DND-41 (cell line): Measurements from ENCODE around the gene LDB2.

Experiments used
- ATAC-seq: fragments of 200-7000 bp; cut with Tn5 transposase; 3 replicates; pipeline ENCODE4 v1.9.1; 2021; ENCODE audit warnings: low read depth; ENCODE audit not compliant: insufficient read depth
- DNase-seq: peaks from one replicate; pipeline ENCODE4 v3.0.0-alpha.2; 2020
- H2AFZ ChIP-seq: 2 replicates; pipeline ENCODE4 v1.6.0; 2012; ENCODE audit warnings: low read depth, low read length
- H3K27ac ChIP-seq: 2 replicates; pipeline ENCODE4 v1.5.1; 2012; ENCODE audit warnings: low read length, inconsistent platforms
- H3K27me3 ChIP-seq: fragments of 200-600 bp; sonication (generic); 2 replicates; pipeline ENCODE4 v1.6.0; 2012; ENCODE audit warnings: low read length, mild to moderate bottlenecking, inconsistent platforms; ENCODE audit not compliant: insufficient read depth, poor library complexity
- H3K36me3 ChIP-seq: 2 replicates; pipeline ENCODE4 v1.5.1; 2012; ENCODE audit warnings: low read length, inconsistent platforms; ENCODE audit not compliant: insufficient read depth
- H3K4me1 ChIP-seq: 2 replicates; pipeline ENCODE4 v1.5.1; 2012; ENCODE audit warnings: mild to moderate bottlenecking, low read length; ENCODE audit not compliant: insufficient read depth
- H3K4me2 ChIP-seq: 2 replicates; pipeline ENCODE4 v1.6.0; 2012; ENCODE audit warnings: mild to moderate bottlenecking, moderate library complexity, low read length, inconsistent platforms; ENCODE audit not compliant: insufficient read depth
- H3K4me3 ChIP-seq, 2 experiments: fragments of 200-600 bp in 1 of 2; shearing (Covaris generic) in 1 of 2; 2 replicates each; pipeline ENCODE4 v1.5.1; 2012 to 2016; ENCODE audit warnings: inconsistent platforms in 2 of 2, low read length in 2 of 2, mild to moderate bottlenecking in 2 of 2, low read depth in 1 of 2, moderate library complexity in 1 of 2
- H3K79me2 ChIP-seq: 2 replicates; pipeline ENCODE4 v1.6.0; 2012; ENCODE audit warnings: low read length, inconsistent platforms; ENCODE audit not compliant: insufficient read depth
- H3K9ac ChIP-seq: 2 replicates; pipeline ENCODE4 v1.6.0; 2012; ENCODE audit warnings: low read depth, mild to moderate bottlenecking, inconsistent platforms, low read length, moderate library complexity
- H3K9me3 ChIP-seq: 2 replicates; pipeline ENCODE4 v1.5.1; 2012; ENCODE audit warnings: low read length, moderate library complexity, mild to moderate bottlenecking, inconsistent platforms; ENCODE audit not compliant: insufficient read depth, severe bottlenecking
- H4K20me1 ChIP-seq: 2 replicates; pipeline ENCODE4 v1.6.0; 2012; ENCODE audit warnings: low read length; ENCODE audit not compliant: insufficient read depth
- CTCF ChIP-seq: IDR thresholded peaks from 2 replicates; pipeline ENCODE4 v1.5.1; 2012; ENCODE audit warnings: borderline replicate concordance, low read length, moderate library complexity, mild to moderate bottlenecking; ENCODE audit not compliant: poor library complexity, severe bottlenecking; ENCODE audit errors: extremely low read depth
- EZH2 ChIP-seq: IDR thresholded peaks from 3 replicates; pipeline ENCODE4 v1.6.1; 2012; ENCODE audit warnings: borderline replicate concordance, low read depth, mild to moderate bottlenecking, moderate library complexity, low read length, inconsistent platforms; ENCODE audit not compliant: severe bottlenecking

The LDB2 gene

DNA sequence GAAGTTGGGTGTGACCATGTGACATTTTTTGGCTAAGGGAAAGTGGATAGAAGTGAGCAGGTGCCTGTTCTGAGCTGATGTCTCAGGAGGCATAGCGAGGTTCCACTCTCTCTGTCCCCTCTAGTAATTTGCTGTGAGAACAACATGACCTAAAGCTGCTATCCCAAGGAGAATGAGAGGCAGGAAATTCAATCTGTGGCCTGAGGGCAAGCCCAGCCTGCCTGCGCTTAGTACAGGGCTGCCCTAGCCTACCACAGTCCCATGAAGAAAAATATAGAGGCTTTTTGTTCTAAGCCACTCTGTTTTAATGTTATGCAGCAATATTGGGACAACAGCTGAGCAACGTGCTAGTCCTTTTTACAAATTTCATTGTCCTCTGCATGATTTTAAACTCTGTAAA lies 193.1 kb downstream of the LDB2 start:
- H3K9me3 ChIP-seq = no peaks in the 10 kb centered on the region
- no peaks in the 10 kb centered on the region for H3K79me2 ChIP-seq
- DNase-seq (no peak), ATAC-seq (no peak)
- H3K9ac ChIP-seq = no peak overlapping the region
- TF ChIP-seq EZH2 (no peak), CTCF (no peak)
- no peaks in the 10 kb centered on the region for H4K20me1 ChIP-seq
- no peak overlapping the region for H3K4me2 ChIP-seq
- no peaks in the 10 kb centered on the region for H3K4me1 ChIP-seq
- H3K36me3 ChIP-seq = no peaks in the 10 kb centered on the region
- H2AFZ ChIP-seq = no peak overlapping the region
- H3K27ac ChIP-seq = no peak overlapping the region
- no peak overlapping the region for H3K4me3 ChIP-seq
- no peaks in the 10 kb centered on the region for H3K27me3 ChIP-seq

GRCh38 chr4:16704489-16704888 lies 194.0 kb downstream of the LDB2 start:
- DNase-seq (no peak), ATAC-seq (no peak)

DNA sequence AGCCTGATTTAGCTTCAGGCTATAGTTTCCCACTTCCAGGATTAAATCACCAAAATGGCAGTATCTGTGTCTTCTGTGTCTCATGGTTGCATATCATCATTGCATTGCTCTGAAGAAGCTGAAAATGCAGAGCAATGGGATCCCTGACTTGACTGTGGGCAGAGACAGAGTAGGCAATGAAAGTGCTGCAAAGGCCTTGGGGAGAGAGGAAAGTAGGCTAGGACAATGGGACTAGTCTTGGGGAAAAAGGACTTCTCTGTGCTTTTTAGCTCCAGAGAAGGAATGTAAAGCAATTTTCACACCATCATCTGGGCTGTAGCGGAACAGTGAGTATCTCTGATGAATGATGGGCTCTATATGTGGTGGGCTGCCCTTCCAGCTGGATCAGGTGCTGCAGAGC lies 202.5 kb downstream of the LDB2 start:
- DNase-seq (no peak), ATAC-seq (no peak)
- Histone ChIP-seq H3K79me2 (no peaks in the 10 kb centered on the region), H3K4me1 (no peaks in the 10 kb centered on the region), H2AFZ (no peak overlapping the region), H4K20me1 (no peaks in the 10 kb centered on the region), H3K36me3 (no peaks in the 10 kb centered on the region), H3K27ac (no peak overlapping the region), H3K9ac (no peak overlapping the region), H3K27me3 (no peaks in the 10 kb centered on the region), H3K9me3 (no peaks in the 10 kb centered on the region), H3K4me2 (no peak overlapping the region), H3K4me3 (no peak overlapping the region)
- TF ChIP-seq EZH2 (no peak), CTCF (no peak)

More at GRCh38 chr4:16704489-16704888, 194.0 kb downstream of the LDB2 start:
- Histone ChIP-seq H3K4me2 (no peak overlapping the region), H3K27me3 (no peaks in the 10 kb centered on the region), H3K36me3 (no peaks in the 10 kb centered on the region), H4K20me1 (no peaks in the 10 kb centered on the region), H3K9ac (no peak overlapping the region), H3K4me3 (no peak overlapping the region), H2AFZ (no peak overlapping the region), H3K27ac (no peak overlapping the region), H3K9me3 (no peaks in the 10 kb centered on the region), H3K79me2 (no peaks in the 10 kb centered on the region), H3K4me1 (no peaks in the 10 kb centered on the region)
- no peak for TF ChIP-seq CTCF
- TF ChIP-seq EZH2 = no peak

GRCh38 chr4:16694884-16695276 lies 203.6 kb downstream of the LDB2 start:
- Histone ChIP-seq H3K9me3 (no peaks in the 10 kb centered on the region), H3K4me1 (no peaks in the 10 kb centered on the region), H3K27me3 (no peaks in the 10 kb centered on the region), H3K79me2 (no peaks in the 10 kb centered on the region), H3K36me3 (no peaks in the 10 kb centered on the region), H3K4me3 (no peak overlapping the region), H3K9ac (no peak overlapping the region), H2AFZ (no peak overlapping the region), H4K20me1 (no peaks in the 10 kb centered on the region), H3K4me2 (no peak overlapping the region), H3K27ac (no peak overlapping the region)
- no peak for DNase-seq
- no peak for TF ChIP-seq CTCF
- no peak for TF ChIP-seq EZH2
- ATAC-seq = no peak
